Measurements from ENCODE around the gene LRMDA. TPM values are rescaled to one million over a fixed set of nuclear protein-coding genes. Genes with fewer than 3 reads are reported as not detected.

LRMDA gene
- total RNA-seq, 2 experiments from 2014 or later: not detected

- ChIA-PET CTCF (no interaction called here), POLR2A (no interaction called here)
- Mint-ChIP-seq H3K36me3 (ENCODE audit: low read depth) (no peaks in the 10 kb centered on the region), H3K27me3 (no peaks in the 10 kb centered on the region), H3K4me3 (no peak overlapping the region), H3K4me1 (no peaks in the 10 kb centered on the region), H3K9me3 (peaks cover 5% of the 10 kb centered on the region), H3K27ac (no peak overlapping the region)
- DNase-seq: no peak
Measured at GRCh38 chr10:76230921-76231285, 799.5 kb downstream of the LRMDA start.

- CTCF ChIA-PET: no interaction called here
- no peak overlapping the region for H3K27ac Mint-ChIP-seq
Measured at GRCh38 chr10:76231286-76231934, 800.0 kb downstream of the LRMDA start.

DNA sequence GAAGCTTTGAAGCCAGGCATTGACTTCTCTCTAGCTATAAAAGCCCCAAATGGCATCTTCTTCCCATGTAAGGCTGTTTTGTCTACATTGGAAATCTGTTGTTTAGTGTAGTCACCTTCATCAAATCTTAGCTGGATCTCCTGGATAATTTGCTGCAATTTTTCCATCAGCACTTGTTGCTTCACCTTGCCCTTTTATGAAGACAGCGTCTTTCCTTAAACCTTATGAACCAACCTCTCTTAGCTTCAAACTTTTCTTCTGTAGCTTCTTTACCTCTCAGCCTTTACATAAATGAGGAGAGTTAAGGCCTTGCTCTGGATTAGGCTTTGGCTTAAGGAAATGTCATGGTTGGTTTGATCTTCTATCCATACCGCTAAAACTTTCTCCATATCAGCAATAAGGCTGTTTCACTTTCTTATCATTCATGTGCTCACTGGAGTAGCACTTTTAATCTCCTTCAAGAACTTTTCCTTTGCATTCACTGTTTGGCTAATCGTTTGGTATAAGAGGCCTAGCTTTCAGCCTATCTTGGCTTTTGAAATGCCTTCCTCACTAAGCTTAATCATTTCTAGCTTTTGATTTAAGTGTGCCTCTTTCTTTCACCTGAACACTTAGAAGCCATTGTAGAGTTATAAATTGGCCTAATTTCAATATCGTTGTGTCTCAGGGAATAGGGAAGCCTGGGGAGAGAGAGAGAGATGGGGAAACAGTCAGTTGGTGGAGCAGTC, 803.2 kb downstream of the LRMDA start:
- ChIA-PET CTCF (no interaction called here), POLR2A (no interaction called here)
- Mint-ChIP-seq H3K9me3 (no peaks in the 10 kb centered on the region), H3K4me1 (no peaks in the 10 kb centered on the region), H3K4me3 (no peak overlapping the region), H3K36me3 (ENCODE audit: low read depth) (no peaks in the 10 kb centered on the region), H3K27me3 (no peaks in the 10 kb centered on the region), H3K27ac (no peak overlapping the region)
- no peak for DNase-seq

More at GRCh38 chr10:76231286-76231934, 800.0 kb downstream of the LRMDA start:
- DNase-seq: no peak
- Mint-ChIP-seq H3K9me3 (peaks cover 3% of the 10 kb centered on the region), H3K4me3 (no peak overlapping the region), H3K36me3 (ENCODE audit: low read depth) (no peaks in the 10 kb centered on the region), H3K27me3 (no peaks in the 10 kb centered on the region), H3K4me1 (no peaks in the 10 kb centered on the region)
- POLR2A ChIA-PET: no interaction called here

- no peak for DNase-seq
- H3K9me3 Mint-ChIP-seq: no peaks in the 10 kb centered on the region
- H3K36me3 Mint-ChIP-seq (ENCODE audit: low read depth): no peaks in the 10 kb centered on the region
- H3K4me3 Mint-ChIP-seq: no peak overlapping the region
- ChIA-PET POLR2A (no interaction called here), CTCF (no interaction called here)
- no peaks in the 10 kb centered on the region for H3K4me1 Mint-ChIP-seq
- H3K27ac Mint-ChIP-seq: no peak overlapping the region
- no peaks in the 10 kb centered on the region for H3K27me3 Mint-ChIP-seq
Measured at GRCh38 chr10:76236356-76236755, 804.9 kb downstream of the LRMDA start.

- Mint-ChIP-seq H3K9me3 (peaks cover 3% of the 10 kb centered on the region), H3K27ac (no peak overlapping the region), H3K4me1 (no peaks in the 10 kb centered on the region), H3K36me3 (ENCODE audit: low read depth) (no peaks in the 10 kb centered on the region), H3K27me3 (no peaks in the 10 kb centered on the region), H3K4me3 (no peak overlapping the region)
- POLR2A ChIA-PET: no interaction called here
- no peak for DNase-seq
- CTCF ChIA-PET: no interaction called here
Measured at GRCh38 chr10:76242956-76243355, 811.5 kb downstream of the LRMDA start.

DNA sequence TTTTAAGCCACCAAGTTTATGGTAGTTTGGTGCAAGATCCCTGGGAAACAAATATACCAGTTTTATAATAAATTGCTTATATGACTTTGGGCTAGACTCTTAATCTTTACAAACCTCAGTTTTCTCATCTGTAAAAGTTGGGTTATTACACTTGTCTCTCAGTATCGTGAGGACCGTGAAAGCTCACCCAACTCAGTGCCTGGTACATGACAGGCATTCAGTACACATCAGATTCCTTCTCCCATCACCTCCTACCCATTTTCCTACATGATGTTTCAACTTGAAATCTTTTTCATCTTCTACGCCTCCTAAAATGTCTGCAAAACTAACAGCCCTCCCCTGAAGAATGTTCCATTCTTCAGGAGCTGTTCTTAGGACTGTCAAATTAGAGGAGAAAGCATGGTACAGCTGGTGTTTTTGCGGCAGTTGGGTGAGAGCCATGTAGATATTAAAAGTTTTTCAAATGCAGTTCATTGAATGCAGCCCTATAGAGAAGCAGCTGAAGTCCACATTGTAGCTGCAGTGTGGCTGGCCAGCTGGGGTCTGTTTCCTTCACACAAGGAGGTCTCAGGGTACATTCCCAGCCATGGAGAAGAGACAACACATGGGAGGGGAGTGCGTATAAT, 812.8 kb downstream of the LRMDA start:
- Mint-ChIP-seq H3K9me3 (peaks cover 3% of the 10 kb centered on the region), H3K4me1 (no peaks in the 10 kb centered on the region), H3K36me3 (ENCODE audit: low read depth) (no peaks in the 10 kb centered on the region), H3K27me3 (no peaks in the 10 kb centered on the region), H3K4me3 (no peak overlapping the region), H3K27ac (no peak overlapping the region)
- ChIA-PET CTCF (no interaction called here), POLR2A (no interaction called here)
- no peak for DNase-seq

- Mint-ChIP-seq H3K4me3 (no peak overlapping the region), H3K27me3 (no peaks in the 10 kb centered on the region), H3K36me3 (ENCODE audit: low read depth) (no peaks in the 10 kb centered on the region), H3K27ac (no peak overlapping the region), H3K4me1 (no peaks in the 10 kb centered on the region), H3K9me3 (peaks cover 5% of the 10 kb centered on the region)
- ChIA-PET POLR2A (no interaction called here), CTCF (no interaction called here)
- DNase-seq: no peak
Measured at GRCh38 chr10:76245951-76246495, 814.6 kb downstream of the LRMDA start.

DNA sequence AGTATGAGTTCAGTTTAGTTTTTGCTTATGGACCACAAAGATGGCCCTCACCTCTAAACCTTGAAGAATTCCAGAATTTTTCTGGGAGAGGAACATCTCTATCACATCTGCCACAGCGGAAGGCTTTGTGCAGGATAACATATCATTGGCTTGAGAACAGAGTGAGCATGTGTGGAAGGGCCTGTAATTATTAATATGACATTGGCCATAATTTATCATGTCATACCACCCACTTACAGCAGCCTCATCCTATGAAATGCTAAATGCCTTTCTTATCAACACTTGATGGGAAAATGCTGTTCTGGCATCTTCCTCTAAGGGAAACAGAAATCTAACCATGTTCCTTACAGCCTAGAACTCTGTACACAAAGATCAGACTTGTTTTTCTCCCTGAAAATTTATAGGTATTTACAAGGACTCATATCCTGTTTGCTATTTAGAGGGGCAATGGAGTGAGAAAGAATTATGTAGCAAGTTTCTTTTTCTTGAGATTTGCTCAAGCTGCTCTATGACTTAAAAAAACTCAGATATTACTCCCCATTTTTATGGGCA, 817.3 kb downstream of the LRMDA start:
- CTCF ChIA-PET: no interaction called here
- no peaks in the 10 kb centered on the region for H3K27me3 Mint-ChIP-seq
- H3K36me3 Mint-ChIP-seq (ENCODE audit: low read depth): no peaks in the 10 kb centered on the region
- no peaks in the 10 kb centered on the region for H3K4me1 Mint-ChIP-seq
- no peak for DNase-seq
- peaks cover 5% of the 10 kb centered on the region for H3K9me3 Mint-ChIP-seq
- no peak overlapping the region for H3K27ac Mint-ChIP-seq
- POLR2A ChIA-PET: no interaction called here
- H3K4me3 Mint-ChIP-seq: no peak overlapping the region

DNA sequence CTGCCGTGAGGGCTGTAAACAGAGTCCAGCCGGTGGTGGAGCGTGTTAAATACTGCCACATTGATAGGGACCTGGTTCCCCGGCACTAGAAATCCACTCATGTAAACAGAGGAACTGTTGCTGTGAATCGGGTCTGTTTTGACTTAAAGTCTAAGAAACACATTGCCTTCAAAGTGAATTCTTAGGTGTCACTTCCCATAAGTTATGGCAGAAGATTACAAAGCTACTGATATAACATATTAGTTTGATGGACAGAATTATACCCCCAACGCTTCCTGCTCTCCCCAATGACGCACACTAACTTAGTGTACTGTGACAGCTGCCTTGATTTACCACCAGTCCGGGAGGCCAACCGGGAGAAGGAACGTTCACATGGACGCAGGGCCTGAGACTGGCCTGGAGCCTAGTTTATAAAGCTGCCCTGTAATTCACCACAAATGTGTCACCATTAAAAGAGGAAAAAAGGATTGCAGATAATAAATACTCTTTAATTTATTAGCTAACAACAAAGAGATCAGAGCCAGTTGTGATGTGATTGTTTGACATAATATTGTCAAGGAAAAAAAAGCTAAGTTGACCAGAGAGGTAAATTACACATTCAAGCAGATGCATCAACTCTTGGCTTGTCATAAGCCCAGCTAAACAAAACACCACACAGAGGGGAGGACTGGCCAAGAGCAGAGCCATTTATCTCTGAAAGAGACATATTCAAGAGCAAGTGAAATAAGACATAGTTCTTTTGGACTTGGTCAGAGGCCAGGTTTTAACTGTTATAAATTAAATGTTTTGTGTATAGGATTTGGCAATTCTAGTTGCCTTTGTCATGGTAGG, 820.6 kb downstream of the LRMDA start:
- ChIA-PET POLR2A (no interaction called here), CTCF (no interaction called here)
- Mint-ChIP-seq H3K27me3 (no peaks in the 10 kb centered on the region), H3K4me3 (no peak overlapping the region), H3K27ac (no peak overlapping the region), H3K9me3 (peaks cover 5% of the 10 kb centered on the region), H3K36me3 (ENCODE audit: low read depth) (no peaks in the 10 kb centered on the region), H3K4me1 (no peaks in the 10 kb centered on the region)
- no peak for DNase-seq

GRCh38 chr10:76252733-76253132, 821.3 kb downstream of the LRMDA start:
- Mint-ChIP-seq H3K9me3 (peaks cover 3% of the 10 kb centered on the region), H3K27ac (no peak overlapping the region), H3K27me3 (no peaks in the 10 kb centered on the region), H3K4me3 (no peak overlapping the region), H3K4me1 (no peaks in the 10 kb centered on the region), H3K36me3 (ENCODE audit: low read depth) (no peaks in the 10 kb centered on the region)
- ChIA-PET POLR2A (no interaction called here), CTCF (no interaction called here)
- no peak for DNase-seq

GRCh38 chr10:76255241-76255640, 823.8 kb downstream of the LRMDA start:
- CTCF ChIA-PET: no interaction called here
- DNase-seq: no peak
- POLR2A ChIA-PET: no interaction called here
- Mint-ChIP-seq H3K4me3 (no peak overlapping the region), H3K27me3 (no peaks in the 10 kb centered on the region), H3K36me3 (ENCODE audit: low read depth) (no peaks in the 10 kb centered on the region), H3K4me1 (no peaks in the 10 kb centered on the region), H3K27ac (no peak overlapping the region), H3K9me3 (peaks cover 8% of the 10 kb centered on the region)

GRCh38 chr10:76257816-76258215, 826.4 kb downstream of the LRMDA start:
- Mint-ChIP-seq H3K4me3 (no peak overlapping the region), H3K4me1 (no peaks in the 10 kb centered on the region), H3K27me3 (no peaks in the 10 kb centered on the region), H3K27ac (no peak overlapping the region), H3K9me3 (peaks cover 5% of the 10 kb centered on the region), H3K36me3 (ENCODE audit: low read depth) (no peaks in the 10 kb centered on the region)
- DNase-seq: no peak
- CTCF ChIA-PET: no interaction called here
- POLR2A ChIA-PET: no interaction called here

DNA sequence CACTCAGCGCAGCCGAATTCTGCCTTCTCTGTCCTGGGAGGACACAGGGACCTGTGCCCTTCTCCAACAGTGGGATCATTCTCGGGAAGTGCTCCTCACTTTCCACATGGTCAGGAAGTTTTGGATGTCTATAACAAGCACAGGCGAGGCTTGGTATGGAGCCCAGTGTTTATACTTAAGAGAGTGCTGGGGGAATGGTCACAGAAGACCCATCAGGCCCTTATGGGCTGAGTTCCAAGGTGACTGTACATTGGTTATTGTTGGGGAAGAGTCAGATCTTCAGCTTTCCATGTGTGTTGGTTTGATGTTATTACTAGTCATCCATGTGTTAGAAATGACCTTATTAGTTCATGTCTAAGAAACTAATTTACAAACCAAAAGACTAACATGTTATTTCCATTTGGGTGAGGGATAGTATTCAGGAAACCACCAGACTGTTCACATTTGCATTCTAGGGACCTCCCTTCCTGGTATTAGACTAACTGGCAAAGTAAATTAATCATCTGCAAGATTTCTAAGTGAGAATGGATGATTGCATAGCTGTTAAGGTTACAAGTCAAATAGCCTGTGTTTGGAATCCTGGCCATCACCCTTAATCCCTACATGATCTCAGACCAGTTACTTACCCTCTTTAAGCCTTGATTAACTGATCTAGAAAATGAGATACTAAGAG, 834.2 kb downstream of the LRMDA start:
- no peak for DNase-seq
- no peaks in the 10 kb centered on the region for H3K27me3 Mint-ChIP-seq
- ChIA-PET POLR2A (no interaction called here), CTCF (no interaction called here)
- H3K4me3 Mint-ChIP-seq: no peak overlapping the region
- H3K4me1 Mint-ChIP-seq: no peaks in the 10 kb centered on the region
- H3K9me3 Mint-ChIP-seq: peaks cover 3% of the 10 kb centered on the region
- H3K27ac Mint-ChIP-seq: no peak overlapping the region
- no peaks in the 10 kb centered on the region for H3K36me3 Mint-ChIP-seq (ENCODE audit: low read depth)
